Keratinocyte (primary cell): Measurements from ENCODE around the gene RPL28. TPM values are rescaled to one million over a fixed set of nuclear protein-coding genes. Genes with fewer than 3 reads are reported as not detected.

Experiments used
- DNase-seq: peaks from one replicate; pipeline ENCODE4 v3.0.0-alpha.2; 2011; ENCODE audit warnings: low read depth, missing footprints, low spot score
- FAIRE-seq: peaks from 2 replicates; lab custom pipeline; 2011; peaks lifted over from hg19 to GRCh38; lab: Jason Lieb, UNC
- H2AFZ ChIP-seq: 2 replicates; pipeline ENCODE4 v1.6.0; 2012; ENCODE audit warnings: low read length, control low read depth, inconsistent platforms; ENCODE audit not compliant: control insufficient read depth
- H3K27ac ChIP-seq: 2 replicates; pipeline ENCODE4 v1.5.1; 2011; ENCODE audit warnings: low read length; ENCODE audit not compliant: control insufficient read depth, insufficient read depth
- H3K27me3 ChIP-seq: 3 replicates; pipeline ENCODE4 v1.6.0; 2011; ENCODE audit warnings: low read length; ENCODE audit not compliant: control insufficient read depth, insufficient read depth; ENCODE audit errors: extremely low read depth
- H3K36me3 ChIP-seq, 2 experiments: 2 replicates in 1 of 2; 3 replicates in 1 of 2; pipeline ENCODE4 v1.5.1; 2011; ENCODE audit warnings: low read length in 2 of 2, mild to moderate bottlenecking in 1 of 2; ENCODE audit not compliant: control insufficient read depth in 2 of 2, insufficient read depth in 2 of 2; ENCODE audit errors: extremely low read depth in 1 of 2
- H3K4me1 ChIP-seq: 3 replicates; pipeline ENCODE4 v1.5.1; 2011; ENCODE audit warnings: low read length; ENCODE audit not compliant: control insufficient read depth, insufficient read depth; ENCODE audit errors: extremely low read depth
- H3K4me2 ChIP-seq: 3 replicates; pipeline ENCODE4 v1.6.0; 2011; ENCODE audit warnings: low read depth, low read length; ENCODE audit not compliant: control insufficient read depth, insufficient read depth; ENCODE audit errors: extremely low read depth
- H3K4me3 ChIP-seq, 3 experiments: fragments of 200-600 bp in 1 of 3; sonication (generic) in 1 of 3; 2 replicates in 2 of 3; 3 replicates in 1 of 3; pipeline ENCODE4 v1.5.1; 2011 to 2016; ENCODE audit warnings: low read length in 3 of 3, mild to moderate bottlenecking in 3 of 3, control low read depth in 2 of 3, inconsistent platforms in 1 of 3, low read depth in 1 of 3, mixed read lengths in 1 of 3, mixed run types in 1 of 3, moderate library complexity in 1 of 3; ENCODE audit not compliant: control insufficient read depth in 2 of 3, insufficient read depth in 2 of 3; ENCODE audit errors: extremely low read depth in 1 of 3
- H3K79me2 ChIP-seq: 2 replicates; pipeline ENCODE4 v1.6.0; 2012; ENCODE audit warnings: low read length; ENCODE audit not compliant: control insufficient read depth, insufficient read depth
- H3K9ac ChIP-seq: 3 replicates; pipeline ENCODE4 v1.6.0; 2011; ENCODE audit warnings: low read length; ENCODE audit not compliant: control insufficient read depth, insufficient read depth; ENCODE audit errors: extremely low read depth
- H3K9me1 ChIP-seq: 3 replicates; pipeline ENCODE4 v1.6.0; 2011; ENCODE audit warnings: low read length; ENCODE audit not compliant: control insufficient read depth, insufficient read depth; ENCODE audit errors: extremely low read depth
- H3K9me3 ChIP-seq: 2 replicates; pipeline ENCODE4 v1.5.1; 2012; ENCODE audit warnings: low read depth, low read length; ENCODE audit not compliant: control insufficient read depth
- H4K20me1 ChIP-seq: 3 replicates; pipeline ENCODE4 v1.6.0; 2011; ENCODE audit warnings: low read length; ENCODE audit not compliant: control insufficient read depth, insufficient read depth; ENCODE audit errors: extremely low read depth
- CTCF ChIP-seq, 3 experiments: IDR thresholded peaks in 1 of 3; conservative IDR thresholded peaks in 1 of 3; optimal IDR thresholded peaks in 1 of 3; 2 replicates in 2 of 3; 3 replicates in 1 of 3; pipeline versions ENCODE3 to v1.5.1; 2011; ENCODE audit warnings: low read length in 3 of 3, mild to moderate bottlenecking in 3 of 3, moderate library complexity in 2 of 3, control low read depth in 1 of 3, inconsistent platforms in 1 of 3; ENCODE audit not compliant: insufficient read depth in 2 of 3; ENCODE audit errors: extremely low read depth in 1 of 3
- EZH2 ChIP-seq: IDR thresholded peaks from one replicate; pipeline ENCODE4 v1.6.1; 2012; ENCODE audit warnings: inconsistent platforms, mild to moderate bottlenecking, low read length, moderate library complexity
- dilution Hi-C: fragments of 300-500 bp; cut with MboI; formaldehyde crosslinking; loops from one replicate; pipeline ENCODE4 v1.7.0; 2020; ENCODE audit warnings: low sequenced_read_pairs; ENCODE audit not compliant: extremely low pct_ligation_motif_present
- polyA plus RNA-seq, 5 experiments: library from polyadenylated mRNA; depleted of rRNA in 3 of 5; stranded (reverse) in 3 of 5; stranded (forward) in 1 of 5; unstranded in 1 of 5; fragments of >200 nt; gene quantifications; 1 replicate in 1 of 5; 2 replicates in 3 of 5; 3 replicates in 1 of 5; pipeline versions ENCODE4 v1.2.1 to v1.2.3, GENCODE V29; 2011 to 2012; ENCODE audit warnings: missing spikeins in 2 of 5, low read depth in 1 of 5, low replicate concordance in 1 of 5

RPL28 gene
- polyA plus RNA-seq, 1 donor (not counting 4 experiments of a cell fraction or from before 2014, with no cell fraction given): 282 TPM

GRCh38 chr19:55346725-55347441 is 38.8 kb upstream of the RPL28 start:
- Histone ChIP-seq H3K79me2 (no peaks in the 10 kb centered on the region), H3K4me1 (peaks cover 3% of the 10 kb centered on the region), H3K9me3 (no peaks in the 10 kb centered on the region), H4K20me1 (no peaks in the 10 kb centered on the region), H3K27ac (no peak overlapping the region), H3K36me3 (peaks cover 0 to 14% of the 10 kb centered on the region in 2 experiments), H3K27me3 (peaks cover 7% of the 10 kb centered on the region), H3K4me2 (no peak overlapping the region), H3K9ac (no peak overlapping the region), H2AFZ (no peak overlapping the region), H3K4me3 (no peak overlapping the region), H3K9me1 (no peaks in the 10 kb centered on the region)
- FAIRE-seq (no peak), DNase-seq (no peak)
- dilution Hi-C loops: no loop called here
- TF ChIP-seq CTCF (optimal IDR thresholded peaks at IDR 0.05 in 1 of 3, IDR thresholded peaks at IDR 0.05 in 1 of 3, conservative IDR thresholded peaks at IDR 0.05 in 1 of 3; ENCODE audit: extremely low read depth in 1 of 3, insufficient read depth in 2 of 3, low read length in 3 of 3) (no peak), EZH2 (no peak)

GRCh38 chr19:55347442-55348009 is 38.2 kb upstream of the RPL28 start:
- Histone ChIP-seq H3K9ac (no peak overlapping the region), H3K4me3 (no peak overlapping the region), H3K9me1 (no peaks in the 10 kb centered on the region), H3K27ac (no peak overlapping the region), H3K4me1 (peaks cover 3% of the 10 kb centered on the region), H3K79me2 (no peaks in the 10 kb centered on the region), H2AFZ (no peak overlapping the region), H3K27me3 (peaks cover 13% of the 10 kb centered on the region), H3K36me3 (peaks cover 0 to 13% of the 10 kb centered on the region in 2 experiments), H3K4me2 (no peak overlapping the region), H3K9me3 (no peaks in the 10 kb centered on the region), H4K20me1 (no peaks in the 10 kb centered on the region)
- no peak for TF ChIP-seq EZH2
- TF ChIP-seq CTCF (optimal IDR thresholded peaks at IDR 0.05 in 1 of 3, IDR thresholded peaks at IDR 0.05 in 1 of 3, conservative IDR thresholded peaks at IDR 0.05 in 1 of 3; ENCODE audit: extremely low read depth in 1 of 3, insufficient read depth in 2 of 3, low read length in 3 of 3): no peak
- no peak for DNase-seq
- FAIRE-seq: no peak
- dilution Hi-C loops: no loop called here
